ENCODE results near the gene LRMDA. TPM values are rescaled to one million over a fixed set of nuclear protein-coding genes. Genes with fewer than 3 reads are reported as not detected.

Gene LRMDA
- total RNA-seq, 1 donor from 2014 or later, result not detected

DNA sequence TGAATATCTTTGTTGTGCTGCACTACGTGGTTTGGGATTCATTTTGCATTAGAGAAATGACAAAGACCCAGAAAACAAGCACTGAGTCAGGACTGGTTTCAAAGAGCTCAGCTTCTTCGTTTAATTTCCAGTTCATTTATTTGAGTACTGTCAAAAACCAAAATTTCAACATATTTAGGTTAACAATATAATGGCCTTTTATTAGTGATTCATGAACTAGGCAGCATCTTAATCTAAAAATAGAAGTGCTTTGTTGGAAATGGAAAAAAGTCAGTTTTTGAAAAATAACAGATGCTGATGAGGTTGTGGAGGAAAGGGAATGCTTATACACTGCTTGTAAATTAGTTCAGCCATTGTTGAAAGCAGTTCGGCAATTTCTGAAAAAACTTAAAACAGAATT lies 856.4 kb downstream of the LRMDA start:
- H3K27me3 Mint-ChIP-seq (ENCODE audit: low read depth), result no peaks in the 10 kb centered on the region
- H3K36me3 Mint-ChIP-seq (ENCODE audit: low read depth), result no peaks in the 10 kb centered on the region
- no peak overlapping the region for H3K4me3 Mint-ChIP-seq (ENCODE audit: low read depth)
- H3K27ac Mint-ChIP-seq, result no peak overlapping the region
- intact Hi-C loops (cut with micrococcal nuclease), result no loop called here
- H3K9me3 Mint-ChIP-seq, result no peaks in the 10 kb centered on the region
- DNase-seq (ENCODE audit: low spot score), result no peak
- no peaks in the 10 kb centered on the region for H3K4me1 Mint-ChIP-seq (ENCODE audit: low read depth)

DNA sequence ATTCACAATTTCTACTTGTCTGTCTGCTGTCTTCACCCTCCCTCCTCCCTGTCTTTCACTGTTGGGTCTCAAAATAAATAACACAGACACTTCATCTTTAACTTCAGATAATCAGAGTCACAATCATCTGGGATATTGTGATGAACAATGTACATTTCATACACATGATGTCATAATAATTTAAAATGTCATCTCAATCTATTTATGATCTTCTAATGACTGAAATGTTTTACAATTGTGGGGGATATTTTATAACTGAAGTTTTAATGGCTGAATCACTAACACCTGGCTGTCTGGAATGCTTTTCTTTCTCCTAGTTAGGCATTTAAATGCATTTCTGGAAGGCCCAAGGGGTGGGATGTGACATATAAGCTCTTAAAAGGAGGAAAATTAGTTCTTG lies 859.8 kb downstream of the LRMDA start:
- Mint-ChIP-seq H3K4me3 (ENCODE audit: low read depth) (no peak overlapping the region), H3K4me1 (ENCODE audit: low read depth) (no peaks in the 10 kb centered on the region), H3K27me3 (ENCODE audit: low read depth) (no peaks in the 10 kb centered on the region), H3K9me3 (no peaks in the 10 kb centered on the region), H3K27ac (no peak overlapping the region), H3K36me3 (ENCODE audit: low read depth) (no peaks in the 10 kb centered on the region)
- no peak for DNase-seq (ENCODE audit: low spot score)
- intact Hi-C loops (cut with micrococcal nuclease), result no loop called here

DNA sequence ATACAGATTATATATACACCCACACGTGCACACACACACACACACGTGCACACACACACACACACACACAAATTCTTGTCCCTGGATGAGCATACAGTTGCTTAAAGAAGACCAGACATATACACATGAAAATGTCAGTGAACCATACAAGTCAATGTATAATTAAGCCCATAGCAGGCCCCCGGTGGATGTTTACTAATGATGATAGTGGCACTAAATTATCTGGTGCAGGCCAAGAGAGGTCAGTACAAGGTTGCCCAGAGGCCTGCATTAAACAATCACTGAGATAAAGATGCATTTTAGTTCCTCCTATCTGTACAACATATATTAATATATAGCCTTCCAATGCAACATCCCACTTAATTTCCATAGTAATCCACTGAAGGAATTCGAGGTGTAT lies 860.5 kb downstream of the LRMDA start:
- Mint-ChIP-seq H3K4me1 (ENCODE audit: low read depth) (no peaks in the 10 kb centered on the region), H3K9me3 (no peaks in the 10 kb centered on the region), H3K27ac (no peak overlapping the region), H3K4me3 (ENCODE audit: low read depth) (no peak overlapping the region), H3K36me3 (ENCODE audit: low read depth) (no peaks in the 10 kb centered on the region), H3K27me3 (ENCODE audit: low read depth) (no peaks in the 10 kb centered on the region)
- intact Hi-C loops (cut with micrococcal nuclease), result no loop called here
- no peak for DNase-seq (ENCODE audit: low spot score)

DNA sequence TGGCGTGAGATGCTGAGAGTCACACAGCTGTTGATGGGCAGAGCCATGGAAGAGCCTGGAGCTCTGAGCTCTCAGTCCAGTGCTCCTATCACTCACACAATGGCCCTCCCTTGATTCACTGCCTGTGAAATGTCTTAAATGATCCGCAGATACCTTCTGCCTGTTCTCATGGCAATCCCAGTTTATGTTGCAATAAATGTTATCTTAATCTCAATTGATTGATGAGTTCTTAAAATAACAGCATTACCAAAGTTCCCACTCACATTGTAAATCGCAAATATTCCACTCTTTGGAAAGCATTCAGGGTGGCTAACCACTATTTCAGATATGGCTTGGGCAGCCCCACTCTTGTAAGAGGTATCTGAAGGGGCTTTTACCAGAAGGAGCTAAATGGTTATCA lies 865.5 kb downstream of the LRMDA start:
- Mint-ChIP-seq H3K36me3 (ENCODE audit: low read depth) (no peaks in the 10 kb centered on the region), H3K4me1 (ENCODE audit: low read depth) (no peaks in the 10 kb centered on the region), H3K4me3 (ENCODE audit: low read depth) (no peak overlapping the region), H3K9me3 (no peaks in the 10 kb centered on the region), H3K27ac (no peak overlapping the region), H3K27me3 (ENCODE audit: low read depth) (no peaks in the 10 kb centered on the region)
- intact Hi-C loops (cut with micrococcal nuclease), result no loop called here
- no peak for DNase-seq (ENCODE audit: low spot score)

DNA sequence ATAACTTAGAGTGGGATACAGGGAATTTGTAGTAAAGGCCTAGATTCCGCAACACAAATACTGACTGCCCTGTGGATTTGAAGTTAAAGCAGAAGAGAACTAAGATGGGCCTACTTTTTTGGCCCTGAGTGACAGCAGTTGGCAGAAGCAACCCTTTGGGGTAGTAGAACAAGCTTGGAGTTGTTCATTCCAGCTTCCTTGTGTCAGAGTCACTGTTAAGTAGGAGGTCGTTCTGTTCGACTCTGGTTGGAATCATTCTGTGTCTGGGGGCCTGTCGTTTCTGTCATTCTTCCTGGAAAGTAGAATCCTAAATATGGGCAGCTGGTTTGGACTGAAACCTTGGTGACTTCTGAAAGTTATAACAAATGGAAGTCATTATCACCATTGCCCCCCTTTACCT lies 865.9 kb downstream of the LRMDA start:
- Mint-ChIP-seq H3K27ac (no peak overlapping the region), H3K4me1 (ENCODE audit: low read depth) (no peaks in the 10 kb centered on the region), H3K36me3 (ENCODE audit: low read depth) (no peaks in the 10 kb centered on the region), H3K9me3 (no peaks in the 10 kb centered on the region), H3K4me3 (ENCODE audit: low read depth) (no peak overlapping the region), H3K27me3 (ENCODE audit: low read depth) (no peaks in the 10 kb centered on the region)
- DNase-seq (ENCODE audit: low spot score), result no peak
- intact Hi-C loops (cut with micrococcal nuclease), result no loop called here

DNA sequence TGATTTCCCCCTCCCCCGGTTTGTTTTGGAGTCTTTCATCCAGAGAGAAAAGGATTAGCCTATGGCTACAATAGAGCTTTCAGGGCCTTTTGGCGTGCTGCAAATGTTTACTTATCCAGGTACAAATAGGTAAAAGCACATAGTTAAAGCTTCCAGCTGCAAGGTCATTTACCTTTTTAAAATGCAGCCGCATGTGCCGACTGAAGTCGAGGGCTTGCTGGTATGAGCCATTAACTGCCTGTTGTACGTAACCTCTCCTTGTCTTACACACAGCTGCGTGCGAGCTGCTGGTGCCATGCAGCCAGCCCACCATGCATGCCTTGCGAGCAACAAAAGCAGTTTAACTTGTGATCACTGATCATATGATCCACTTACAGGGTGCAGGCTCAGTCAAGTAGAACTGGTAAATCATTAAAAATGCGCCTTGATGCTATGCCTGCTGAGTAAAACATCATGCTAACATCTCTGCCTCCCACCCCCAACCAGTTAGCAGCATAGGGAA lies 866.4 kb downstream of the LRMDA start:
- DNase-seq (ENCODE audit: low spot score), result no peak
- Mint-ChIP-seq H3K9me3 (no peaks in the 10 kb centered on the region), H3K27ac (no peak overlapping the region), H3K36me3 (ENCODE audit: low read depth) (no peaks in the 10 kb centered on the region), H3K4me3 (ENCODE audit: low read depth) (no peak overlapping the region), H3K27me3 (ENCODE audit: low read depth) (no peaks in the 10 kb centered on the region), H3K4me1 (ENCODE audit: low read depth) (no peaks in the 10 kb centered on the region)
- intact Hi-C loops (cut with micrococcal nuclease), result no loop called here

DNA sequence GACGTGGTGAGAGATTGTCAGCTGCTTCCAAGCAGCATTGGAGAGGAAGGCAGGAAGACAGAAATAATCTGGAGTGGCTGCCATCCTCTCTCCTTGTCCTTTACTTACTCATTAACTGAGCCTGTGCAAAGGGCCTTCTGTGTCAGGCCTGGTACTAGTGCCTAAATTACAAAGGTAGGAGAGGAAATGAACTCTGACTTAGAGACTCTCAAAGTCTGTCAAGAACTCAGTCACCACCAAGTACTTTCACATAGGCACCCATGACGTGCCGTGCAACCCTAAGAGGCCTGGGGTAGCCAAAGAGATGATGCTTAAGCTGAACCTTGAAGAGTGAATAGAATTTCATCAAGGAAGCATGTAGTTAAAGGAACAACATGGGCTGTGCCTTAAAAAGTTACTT lies 866.9 kb downstream of the LRMDA start:
- H3K4me1 Mint-ChIP-seq (ENCODE audit: low read depth), result no peaks in the 10 kb centered on the region
- no peaks in the 10 kb centered on the region for H3K27me3 Mint-ChIP-seq (ENCODE audit: low read depth)
- H3K4me3 Mint-ChIP-seq (ENCODE audit: low read depth), result no peak overlapping the region
- DNase-seq (ENCODE audit: low spot score), result no peak
- H3K27ac Mint-ChIP-seq, result no peak overlapping the region
- H3K36me3 Mint-ChIP-seq (ENCODE audit: low read depth), result no peaks in the 10 kb centered on the region
- intact Hi-C loops (cut with micrococcal nuclease), result no loop called here
- no peaks in the 10 kb centered on the region for H3K9me3 Mint-ChIP-seq

DNA sequence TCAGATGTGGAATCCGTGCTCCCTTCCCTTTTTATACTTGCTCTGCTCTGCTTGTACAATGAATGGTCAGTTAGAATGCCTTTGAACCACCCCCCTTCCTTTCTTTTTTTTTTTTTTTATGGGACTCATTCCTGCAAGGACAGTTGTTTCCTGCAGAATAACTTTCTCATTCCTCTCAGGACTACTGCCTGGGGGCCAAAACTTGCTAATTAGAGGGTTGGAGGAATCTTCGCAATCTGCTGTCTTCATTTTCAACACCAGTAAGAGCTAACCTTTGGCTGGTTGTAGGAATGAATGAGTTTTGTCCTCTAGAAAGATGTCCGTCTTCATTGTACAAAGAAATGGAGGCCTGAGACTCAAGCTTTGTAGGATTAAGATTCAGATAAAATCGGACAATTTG lies 868.1 kb downstream of the LRMDA start:
- H3K27ac Mint-ChIP-seq, result no peak overlapping the region
- H3K9me3 Mint-ChIP-seq, result no peaks in the 10 kb centered on the region
- no peaks in the 10 kb centered on the region for H3K36me3 Mint-ChIP-seq (ENCODE audit: low read depth)
- no peaks in the 10 kb centered on the region for H3K4me1 Mint-ChIP-seq (ENCODE audit: low read depth)
- H3K27me3 Mint-ChIP-seq (ENCODE audit: low read depth), result no peaks in the 10 kb centered on the region
- no peak for DNase-seq (ENCODE audit: low spot score)
- H3K4me3 Mint-ChIP-seq (ENCODE audit: low read depth), result no peak overlapping the region
- intact Hi-C loops (cut with micrococcal nuclease), result no loop called here

DNA sequence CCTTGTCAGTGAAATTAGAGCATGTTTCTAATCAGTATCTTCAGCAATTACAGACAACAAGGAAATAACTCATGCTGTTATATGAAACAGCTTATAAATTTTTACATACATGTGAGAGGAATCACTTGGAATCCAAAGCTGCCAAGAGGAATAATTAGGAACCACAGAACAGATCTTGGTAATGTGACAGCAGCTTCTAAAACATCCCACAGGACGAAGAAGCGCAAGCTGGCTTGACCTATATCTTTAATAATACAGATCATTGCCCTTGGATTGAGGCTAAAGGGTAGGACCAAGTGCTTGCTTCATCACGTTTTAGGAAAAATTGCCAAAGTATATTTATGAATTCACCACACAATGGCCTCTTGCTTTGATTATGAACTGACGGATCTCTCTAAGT lies 869.8 kb downstream of the LRMDA start:
- H3K27me3 Mint-ChIP-seq (ENCODE audit: low read depth), result no peaks in the 10 kb centered on the region
- intact Hi-C loops (cut with micrococcal nuclease), result no loop called here
- no peaks in the 10 kb centered on the region for H3K4me1 Mint-ChIP-seq (ENCODE audit: low read depth)
- H3K36me3 Mint-ChIP-seq (ENCODE audit: low read depth), result no peaks in the 10 kb centered on the region
- no peak overlapping the region for H3K4me3 Mint-ChIP-seq (ENCODE audit: low read depth)
- H3K27ac Mint-ChIP-seq, result no peak overlapping the region
- DNase-seq (ENCODE audit: low spot score), result no peak
- H3K9me3 Mint-ChIP-seq, result no peaks in the 10 kb centered on the region

DNA sequence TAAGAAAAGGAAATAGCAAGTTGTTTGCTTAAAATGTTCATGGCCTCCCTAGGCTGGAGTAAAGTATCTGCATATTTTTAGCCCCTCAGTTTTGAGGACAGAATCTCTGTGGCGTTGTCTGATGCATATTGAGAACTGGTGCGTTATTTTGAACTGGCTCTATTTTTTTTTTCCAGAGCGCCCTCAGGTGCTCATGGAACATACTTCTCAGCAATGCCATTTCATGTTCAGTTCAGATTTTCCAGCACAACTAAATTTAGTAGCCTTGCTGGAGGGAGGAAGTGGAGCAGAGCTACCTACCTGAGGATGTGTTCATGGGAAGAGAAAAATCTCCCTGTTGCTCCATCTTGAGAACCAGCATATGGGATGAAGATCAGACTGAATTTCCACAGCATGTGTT lies 870.5 kb downstream of the LRMDA start:
- H3K27ac Mint-ChIP-seq, result no peak overlapping the region
- no peak for DNase-seq (ENCODE audit: low spot score)
- intact Hi-C loops (cut with micrococcal nuclease), result no loop called here
- H3K27me3 Mint-ChIP-seq (ENCODE audit: low read depth), result no peaks in the 10 kb centered on the region
- H3K36me3 Mint-ChIP-seq (ENCODE audit: low read depth), result no peaks in the 10 kb centered on the region
- no peak overlapping the region for H3K4me3 Mint-ChIP-seq (ENCODE audit: low read depth)
- H3K9me3 Mint-ChIP-seq, result no peaks in the 10 kb centered on the region
- no peaks in the 10 kb centered on the region for H3K4me1 Mint-ChIP-seq (ENCODE audit: low read depth)

DNA sequence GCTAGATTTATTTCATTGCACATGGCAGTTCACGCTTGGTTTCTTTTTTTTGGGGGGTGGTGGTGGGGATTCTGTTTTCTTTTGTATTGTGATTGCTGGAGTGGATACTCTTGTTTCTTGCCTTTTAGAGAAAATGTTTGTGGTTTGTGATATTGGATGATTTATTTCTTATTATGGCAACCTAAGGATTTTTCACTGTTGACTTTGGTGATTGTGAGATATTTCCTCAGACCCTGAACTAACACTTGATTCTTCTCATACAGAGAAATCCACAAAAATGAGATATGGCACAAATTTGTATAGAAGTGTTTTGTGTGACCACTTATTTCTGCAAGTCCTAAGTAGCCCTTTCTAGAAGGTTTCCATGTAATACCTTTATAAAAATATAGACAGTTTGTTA lies 871.1 kb downstream of the LRMDA start:
- Mint-ChIP-seq H3K4me3 (ENCODE audit: low read depth) (no peak overlapping the region), H3K9me3 (no peaks in the 10 kb centered on the region), H3K36me3 (ENCODE audit: low read depth) (no peaks in the 10 kb centered on the region), H3K27ac (no peak overlapping the region), H3K27me3 (ENCODE audit: low read depth) (no peaks in the 10 kb centered on the region), H3K4me1 (ENCODE audit: low read depth) (no peaks in the 10 kb centered on the region)
- intact Hi-C loops (cut with micrococcal nuclease), result no loop called here
- no peak for DNase-seq (ENCODE audit: low spot score)

DNA sequence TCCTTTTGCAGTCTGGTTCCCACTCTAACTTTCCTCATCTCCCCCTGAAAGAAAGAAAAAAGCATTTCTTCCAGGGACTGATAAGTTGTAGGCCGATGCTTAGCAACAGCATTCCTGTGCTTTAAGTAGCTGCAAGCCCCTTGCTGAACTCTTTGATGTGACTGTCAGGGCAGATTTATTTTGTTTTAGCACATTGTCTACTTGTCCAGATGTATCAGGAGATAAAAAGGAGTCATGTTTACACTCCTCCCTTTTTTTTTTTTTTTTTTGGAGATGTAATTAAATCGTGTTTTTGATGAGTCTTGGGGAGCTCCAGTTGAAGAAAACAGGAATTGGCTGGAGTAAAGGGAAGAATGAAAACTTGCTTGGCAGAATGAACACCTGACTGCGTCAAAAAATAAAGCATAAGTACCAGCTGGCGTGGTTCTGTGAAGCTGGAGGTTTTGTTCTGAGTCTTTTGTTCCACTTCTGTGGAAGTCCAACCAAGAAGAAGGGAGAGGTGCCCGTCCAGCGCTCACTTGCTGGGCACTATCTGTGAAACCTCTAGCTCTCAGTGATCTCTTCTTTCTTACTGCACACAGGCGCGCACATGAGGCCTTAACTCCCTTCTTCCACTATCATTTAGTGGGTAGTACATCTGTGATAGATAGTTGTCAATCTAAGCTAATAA lies 871.7 kb downstream of the LRMDA start:
- intact Hi-C loops (cut with micrococcal nuclease), result no loop called here
- no peak overlapping the region for H3K27ac Mint-ChIP-seq
- H3K36me3 Mint-ChIP-seq (ENCODE audit: low read depth), result no peaks in the 10 kb centered on the region
- H3K4me3 Mint-ChIP-seq (ENCODE audit: low read depth), result no peak overlapping the region
- H3K4me1 Mint-ChIP-seq (ENCODE audit: low read depth), result no peaks in the 10 kb centered on the region
- H3K27me3 Mint-ChIP-seq (ENCODE audit: low read depth), result no peaks in the 10 kb centered on the region
- no peaks in the 10 kb centered on the region for H3K9me3 Mint-ChIP-seq
- DNase-seq (ENCODE audit: low spot score), result no peak

DNA sequence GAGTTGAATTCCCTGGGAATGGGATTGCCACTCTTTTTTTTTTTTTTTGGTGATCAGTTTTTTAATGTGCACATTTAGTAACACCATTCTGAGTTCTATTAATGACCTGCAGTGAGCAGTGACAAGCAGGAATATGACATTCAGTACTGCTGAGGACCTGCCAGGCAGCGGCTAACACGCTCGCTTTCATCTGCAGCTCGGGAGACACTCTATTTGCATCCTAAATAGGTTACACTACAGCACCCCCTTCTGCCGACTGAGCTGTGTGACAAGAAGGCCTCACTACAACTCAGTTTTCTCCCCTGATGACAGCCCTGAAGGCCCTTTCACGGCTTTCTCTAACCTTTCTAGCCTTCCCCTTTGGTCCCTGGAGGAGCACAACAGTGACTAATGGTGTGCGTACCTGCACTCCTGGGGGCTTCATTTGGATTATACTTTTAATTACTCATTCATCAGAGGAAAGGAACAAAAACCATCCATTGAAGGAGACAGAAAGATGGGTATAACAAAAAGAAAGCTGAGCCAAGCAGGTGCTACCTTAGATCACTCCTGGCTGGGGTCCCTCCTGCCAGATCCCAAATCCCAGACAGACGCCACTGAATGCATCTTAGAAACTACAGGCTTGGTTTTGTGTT lies 872.4 kb downstream of the LRMDA start:
- intact Hi-C loops (cut with micrococcal nuclease), result no loop called here
- H3K4me1 Mint-ChIP-seq (ENCODE audit: low read depth), result no peaks in the 10 kb centered on the region
- H3K27ac Mint-ChIP-seq, result no peak overlapping the region
- no peaks in the 10 kb centered on the region for H3K9me3 Mint-ChIP-seq
- no peaks in the 10 kb centered on the region for H3K36me3 Mint-ChIP-seq (ENCODE audit: low read depth)
- H3K27me3 Mint-ChIP-seq (ENCODE audit: low read depth), result no peaks in the 10 kb centered on the region
- DNase-seq (ENCODE audit: low spot score), result no peak
- no peak overlapping the region for H3K4me3 Mint-ChIP-seq (ENCODE audit: low read depth)
